Upper lobe of left lung (tissue), 6 donors: ENCODE measurements around the gene PLXNB3. TPM values are rescaled to one million over a fixed set of nuclear protein-coding genes. Genes with fewer than 3 reads are reported as not detected.
A peak's percentile ranks its signal among the peaks of the same experiment; 100 is the strongest.

Experiments used
- ATAC-seq, 2 donors: fragments of 200-7000 bp; cut with Tn5 transposase; one replicate each; pipeline ENCODE4 v1.9.1; 2022; ENCODE audit warnings: mild to moderate bottlenecking in 2 of 2, moderate library complexity in 2 of 2; ENCODE audit not compliant: low FRiP score in 2 of 2
- DNase-seq, 2 donors: peaks; one replicate each; pipeline ENCODE4 v3.0.0-alpha.2; 2019 to 2020
- H3K27ac ChIP-seq, 4 donors: fragments of 200-600 bp; sonication (generic); one replicate each; pipeline ENCODE4 v1.5.1; 2016 to 2019
- H3K27me3 ChIP-seq, 4 donors: fragments of 200-600 bp; sonication (generic); one replicate each; pipeline ENCODE4 v1.5.1; 2017 to 2019
- H3K36me3 ChIP-seq, 4 donors: fragments of 200-600 bp; sonication (generic); one replicate each; pipeline ENCODE4 v1.5.1; 2016 to 2019
- H3K4me1 ChIP-seq, 4 donors: fragments of 200-600 bp; sonication (generic); one replicate each; pipeline ENCODE4 v1.5.1; 2018 to 2019
- H3K4me3 ChIP-seq, 4 donors: fragments of 200-600 bp; sonication (generic); one replicate each; pipeline ENCODE4 v1.5.1; 2017 to 2019; ENCODE audit warnings: mild to moderate bottlenecking in 2 of 4, moderate library complexity in 1 of 4
- H3K9me3 ChIP-seq, 4 donors: fragments of 200-600 bp; sonication (generic); one replicate each; pipeline ENCODE4 v1.5.1; 2018 to 2019
- EP300 ChIP-seq, 4 donors: sonication (generic); formaldehyde crosslinking; IDR thresholded peaks; one replicate each; pipeline ENCODE4 v1.5.1; 2017; ENCODE audit warnings: antibody characterized with exemption in 4 of 4, control low read depth in 2 of 4
- POLR2A ChIP-seq, 4 donors: fragments of 450-650 bp; IDR thresholded peaks; one replicate each; pipeline ENCODE4 v1.5.1; 2016 to 2017; ENCODE audit warnings: antibody characterized with exemption in 4 of 4, mild to moderate bottlenecking in 2 of 4
- POLR2AphosphoS5 ChIP-seq, 2 donors: sonication (generic); formaldehyde crosslinking; IDR thresholded peaks; one replicate each; pipeline ENCODE4 v1.5.1; 2017; ENCODE audit warnings: antibody characterized with exemption in 2 of 2
- WGBS, 2 donors: methylation state at CpG; one replicate each; pipeline ENCODE4 v1.1.5; 2017 to 2018; 5-methylcytosine and 5-hydroxymethylcytosine counted together
- total RNA-seq, 6 donors: library from RNA; depleted of rRNA in 4 of 6; stranded (reverse); fragments of >200 nt in 4 of 6; gene quantifications; one replicate each; pipeline versions ENCODE4 v1.1.0 to v1.2.1, GENCODE V29; 2016 to 2021
- TF ChIP-seq, protein P1 (sequence below), 6 experiments: fragments of 450-650 bp in 4 of 6; fragments of 200-600 bp in 2 of 6; sonication (generic) in 2 of 6; IDR thresholded peaks; one replicate each; pipeline ENCODE4 v1.5.1; 2016 to 2019; ENCODE audit warnings: antibody characterized with exemption in 6 of 6
- donor health status: DM: no; HTN: no; CAD: no; lungs with moderate emphysema.
- donor health status: DM: no; HTN: yes; CAD: no; lungs with severe emphysema.

Gene PLXNB3
- total RNA-seq, 6 donors from 2014 or later: 1.3 to 21.0 (median 2.9) TPM

DNA sequence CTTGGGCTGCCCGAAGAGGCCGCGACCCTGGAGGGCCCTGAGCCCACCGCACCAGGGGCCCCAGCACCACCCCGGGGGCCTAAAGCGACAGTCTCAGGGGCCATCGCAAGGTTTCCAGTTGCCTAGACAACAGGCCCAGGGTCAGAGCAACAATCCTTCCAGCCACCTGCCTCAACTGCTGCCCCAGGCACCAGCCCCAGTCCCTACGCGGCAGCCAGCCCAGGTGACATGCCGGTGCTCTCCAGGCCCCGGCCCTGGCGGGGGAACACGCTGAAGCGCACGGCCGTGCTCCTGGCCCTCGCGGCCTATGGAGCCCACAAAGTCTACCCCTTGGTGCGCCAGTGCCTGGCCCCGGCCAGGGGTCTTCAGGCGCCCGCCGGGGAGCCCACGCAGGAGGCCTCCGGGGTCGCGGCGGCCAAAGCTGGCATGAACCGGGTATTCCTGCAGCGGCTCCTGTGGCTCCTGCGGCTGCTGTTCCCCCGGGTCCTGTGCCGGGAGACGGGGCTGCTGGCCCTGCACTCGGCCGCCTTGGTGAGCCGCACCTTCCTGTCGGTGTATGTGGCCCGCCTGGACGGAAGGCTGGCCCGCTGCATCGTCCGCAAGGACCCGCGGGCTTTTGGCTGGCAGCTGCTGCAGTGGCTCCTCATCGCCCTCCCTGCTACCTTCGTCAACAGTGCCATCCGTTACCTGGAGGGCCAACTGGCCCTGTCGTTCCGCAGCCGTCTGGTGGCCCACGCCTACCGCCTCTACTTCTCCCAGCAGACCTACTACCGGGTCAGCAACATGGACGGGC is 38.8 kb upstream of the PLXNB3 start:
- Histone ChIP-seq H3K4me1 (peaks cover 41 to 50% (median 45%) of the 10 kb centered on the region in 4 donors), H3K27ac (peak overlapping the region; percentile 86 to 91 (median 89)), H3K36me3 (peaks cover 0 to 13% (median 4%) of the 10 kb centered on the region in 4 donors), H3K4me3 (peak overlapping the region; percentile 20 to 82 (median 70)), H3K27me3 (peaks cover 0 to 7% (median 0%) of the 10 kb centered on the region in 4 donors), H3K9me3 (peaks cover 0 to 10% (median 0%) of the 10 kb centered on the region in 4 donors)
- DNase-seq (peak in 1 of 2 donors; percentile 78), ATAC-seq (no peak)
- TF ChIP-seq, protein P1, sequence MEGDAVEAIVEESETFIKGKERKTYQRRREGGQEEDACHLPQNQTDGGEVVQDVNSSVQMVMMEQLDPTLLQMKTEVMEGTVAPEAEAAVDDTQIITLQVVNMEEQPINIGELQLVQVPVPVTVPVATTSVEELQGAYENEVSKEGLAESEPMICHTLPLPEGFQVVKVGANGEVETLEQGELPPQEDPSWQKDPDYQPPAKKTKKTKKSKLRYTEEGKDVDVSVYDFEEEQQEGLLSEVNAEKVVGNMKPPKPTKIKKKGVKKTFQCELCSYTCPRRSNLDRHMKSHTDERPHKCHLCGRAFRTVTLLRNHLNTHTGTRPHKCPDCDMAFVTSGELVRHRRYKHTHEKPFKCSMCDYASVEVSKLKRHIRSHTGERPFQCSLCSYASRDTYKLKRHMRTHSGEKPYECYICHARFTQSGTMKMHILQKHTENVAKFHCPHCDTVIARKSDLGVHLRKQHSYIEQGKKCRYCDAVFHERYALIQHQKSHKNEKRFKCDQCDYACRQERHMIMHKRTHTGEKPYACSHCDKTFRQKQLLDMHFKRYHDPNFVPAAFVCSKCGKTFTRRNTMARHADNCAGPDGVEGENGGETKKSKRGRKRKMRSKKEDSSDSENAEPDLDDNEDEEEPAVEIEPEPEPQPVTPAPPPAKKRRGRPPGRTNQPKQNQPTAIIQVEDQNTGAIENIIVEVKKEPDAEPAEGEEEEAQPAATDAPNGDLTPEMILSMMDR (IDR thresholded peaks at IDR 0.05): no peak
- TF ChIP-seq POLR2AphosphoS5 (IDR thresholded peaks at IDR 0.05) (no peak), POLR2A (IDR thresholded peaks at IDR 0.05) (no peak), EP300 (IDR thresholded peaks at IDR 0.05) (no peak)
- 80 to 91% methylated on average over 8 to 35 of the region's 55 CpGs for WGBS, 2 donors

DNA sequence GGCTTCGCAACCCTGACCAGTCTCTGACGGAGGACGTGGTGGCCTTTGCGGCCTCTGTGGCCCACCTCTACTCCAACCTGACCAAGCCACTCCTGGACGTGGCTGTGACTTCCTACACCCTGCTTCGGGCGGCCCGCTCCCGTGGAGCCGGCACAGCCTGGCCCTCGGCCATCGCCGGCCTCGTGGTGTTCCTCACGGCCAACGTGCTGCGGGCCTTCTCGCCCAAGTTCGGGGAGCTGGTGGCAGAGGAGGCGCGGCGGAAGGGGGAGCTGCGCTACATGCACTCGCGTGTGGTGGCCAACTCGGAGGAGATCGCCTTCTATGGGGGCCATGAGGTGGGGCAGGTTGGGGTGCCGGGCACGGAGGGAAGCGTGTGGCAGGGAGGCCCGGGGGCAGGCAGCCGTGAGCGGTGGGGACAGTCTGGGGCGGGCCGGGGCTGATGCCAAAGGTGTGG is 38.2 kb upstream of the PLXNB3 start:
- Histone ChIP-seq H3K36me3 (peaks cover 0 to 6% (median 0%) of the 10 kb centered on the region in 4 donors), H3K4me3 (peak overlapping the region in 3 of 4 donors; percentile 17 to 82 (median 75)), H3K4me1 (peaks cover 41 to 50% (median 45%) of the 10 kb centered on the region in 4 donors), H3K9me3 (peaks cover 0 to 13% (median 0%) of the 10 kb centered on the region in 4 donors), H3K27ac (peak overlapping the region; percentile 86 to 91 (median 89)), H3K27me3 (peaks cover 0 to 7% (median 0%) of the 10 kb centered on the region in 4 donors)
- no peak for ATAC-seq
- WGBS, 2 donors: 47 to 73% methylated on average over 6 to 35 of the region's 35 CpGs
- TF ChIP-seq, protein P1 (IDR thresholded peaks at IDR 0.05): no peak
- TF ChIP-seq POLR2AphosphoS5 (IDR thresholded peaks at IDR 0.05): no peak
- TF ChIP-seq POLR2A (IDR thresholded peaks at IDR 0.05): no peak
- no peak for TF ChIP-seq EP300 (IDR thresholded peaks at IDR 0.05)
- DNase-seq: peak in 1 of 2 donors; percentile 85

DNA sequence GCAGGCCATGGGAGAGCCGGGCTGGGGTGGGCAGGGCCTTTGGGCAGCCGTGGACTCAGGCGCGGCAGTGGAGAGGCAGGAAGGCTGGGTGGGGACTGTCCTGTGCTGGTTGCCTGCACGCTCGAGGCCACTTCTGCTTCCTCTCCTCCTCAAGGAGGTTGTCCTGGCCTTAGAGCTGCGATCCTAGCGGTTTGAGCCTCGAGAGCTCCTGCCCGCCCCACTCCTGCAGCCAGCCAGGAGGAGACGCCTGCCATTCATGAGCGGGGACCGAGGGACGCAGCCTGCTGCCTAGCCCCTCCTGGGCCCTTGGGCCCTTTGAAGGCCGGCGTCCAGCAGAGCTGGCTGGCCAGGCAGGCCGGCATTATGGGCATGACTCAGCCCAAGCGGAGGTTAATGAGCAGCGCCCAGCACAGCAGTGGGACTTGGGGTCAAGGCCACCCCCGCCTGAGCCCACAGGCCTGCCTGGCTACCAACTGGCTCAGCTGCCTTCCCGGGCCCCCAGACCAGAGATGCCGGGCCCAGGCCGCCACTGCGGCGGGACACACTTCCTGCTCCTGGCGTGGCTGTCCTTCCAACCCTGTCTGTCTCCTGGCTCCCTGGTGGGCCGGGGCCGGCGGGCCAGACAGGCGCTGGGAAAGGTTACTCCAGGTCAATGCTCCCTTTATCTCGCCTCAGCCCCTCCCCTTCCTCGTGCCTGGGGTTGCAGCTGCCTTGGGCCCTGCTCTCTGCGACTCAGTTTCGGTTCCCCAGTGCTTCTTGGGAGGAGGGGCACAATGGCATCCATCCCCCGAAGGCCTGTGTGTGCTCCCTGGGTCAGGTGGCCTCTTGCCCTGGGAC is 37.5 kb upstream of the PLXNB3 start:
- Histone ChIP-seq H3K9me3 (peaks cover 0 to 15% (median 0%) of the 10 kb centered on the region in 4 donors), H3K27ac (peak overlapping the region; percentile 86 to 91 (median 89)), H3K27me3 (peaks cover 0 to 7% (median 0%) of the 10 kb centered on the region in 4 donors), H3K4me3 (peak overlapping the region in 3 of 4 donors; percentile 17 to 82 (median 75)), H3K36me3 (peaks cover 0 to 4% (median 0%) of the 10 kb centered on the region in 4 donors), H3K4me1 (peaks cover 41 to 50% (median 45%) of the 10 kb centered on the region in 4 donors)
- ATAC-seq (peak; percentile 59 to 65), DNase-seq (peak; percentile 81 to 88)
- TF ChIP-seq POLR2AphosphoS5 (IDR thresholded peaks at IDR 0.05): peak in 1 of 2 donors; percentile 8
- TF ChIP-seq, protein P1 (IDR thresholded peaks at IDR 0.05): no peak
- peak in 2 of 4 donors; percentile 32 to 53 for TF ChIP-seq POLR2A (IDR thresholded peaks at IDR 0.05)
- 52% methylated on average over 27 of the region's 35 CpGs; no CpG with 5 or more reads in 1 of the 2 donors for WGBS, 2 donors

DNA sequence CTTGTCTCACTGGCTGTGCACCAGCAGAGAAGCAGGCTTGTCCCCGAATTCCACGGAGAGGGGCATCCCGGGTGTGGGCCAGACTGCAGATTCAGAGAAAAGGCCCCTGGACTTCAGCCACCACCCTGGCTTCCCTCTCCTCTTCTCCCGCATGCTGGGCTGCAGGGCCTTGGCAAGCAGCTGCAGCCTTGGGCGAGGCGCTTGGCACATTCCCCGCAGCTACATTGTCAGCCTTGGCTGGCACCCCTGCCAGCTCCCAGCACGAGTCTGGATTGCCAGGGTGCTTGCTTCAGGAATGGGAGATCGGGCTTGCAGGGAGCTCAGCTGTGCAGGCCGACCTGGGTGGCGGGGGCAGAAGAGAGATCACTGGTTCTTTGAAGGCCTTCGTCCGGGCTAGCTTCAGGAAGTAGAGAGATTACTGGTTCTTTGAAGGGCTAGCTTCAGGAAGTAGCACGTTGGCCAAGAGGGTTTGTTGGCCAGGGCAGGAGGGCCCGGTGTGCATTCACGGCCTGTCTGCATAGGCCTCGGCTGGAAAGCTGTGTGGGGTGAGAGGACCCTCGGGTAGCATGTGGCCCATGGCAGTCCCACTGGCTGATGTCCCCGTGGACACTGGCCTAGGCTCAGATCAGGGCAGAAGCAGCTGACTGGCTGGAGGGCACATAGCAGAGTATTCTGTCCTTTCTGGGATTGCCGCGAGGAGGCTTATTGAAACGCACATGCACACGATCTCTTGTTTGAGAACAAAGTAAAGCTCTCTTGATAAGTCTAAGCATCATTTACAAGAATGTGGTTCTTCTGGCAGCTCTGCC is 36.7 kb upstream of the PLXNB3 start:
- peak overlapping the region in 3 of 4 donors; percentile 17 to 82 (median 75) for H3K4me3 ChIP-seq
- peaks cover 41 to 48% (median 43%) of the 10 kb centered on the region in 4 donors for H3K4me1 ChIP-seq
- peaks cover 0 to 5% (median 0%) of the 10 kb centered on the region in 4 donors for H3K36me3 ChIP-seq
- DNase-seq (peak in 1 of 2 donors; percentile 35), ATAC-seq (no peak)
- H3K27me3 ChIP-seq: peaks cover 0 to 7% (median 0%) of the 10 kb centered on the region in 4 donors
- H3K27ac ChIP-seq: peak overlapping the region; percentile 86 to 91 (median 89)
- TF ChIP-seq POLR2AphosphoS5 (IDR thresholded peaks at IDR 0.05) (no peak), EP300 (IDR thresholded peaks at IDR 0.05) (no peak), POLR2A (IDR thresholded peaks at IDR 0.05) (no peak)
- TF ChIP-seq, protein P1 (IDR thresholded peaks at IDR 0.05): no peak
- 63% methylated on average over 23 of the region's 23 CpGs; no CpG with 5 or more reads in 1 of the 2 donors for WGBS, 2 donors
- peaks cover 0 to 23% (median 0%) of the 10 kb centered on the region in 4 donors for H3K9me3 ChIP-seq
